ENCODE measurements around the gene SSH2.
"Not testable (repeated sequence)": the region's sequence is repeated elsewhere in the genome, so short reads cannot be mapped to it uniquely, and the experiment has no call there.

The SSH2 gene

GRCh38 chr17:29929533-29930408 is at the start of gene SSH2:
SSH2 (minus strand) TSS chr17:29930228; CDS start chr17:29930000, 228 bp downstream.
- peak; percentile 78 for DNase-seq

DNA sequence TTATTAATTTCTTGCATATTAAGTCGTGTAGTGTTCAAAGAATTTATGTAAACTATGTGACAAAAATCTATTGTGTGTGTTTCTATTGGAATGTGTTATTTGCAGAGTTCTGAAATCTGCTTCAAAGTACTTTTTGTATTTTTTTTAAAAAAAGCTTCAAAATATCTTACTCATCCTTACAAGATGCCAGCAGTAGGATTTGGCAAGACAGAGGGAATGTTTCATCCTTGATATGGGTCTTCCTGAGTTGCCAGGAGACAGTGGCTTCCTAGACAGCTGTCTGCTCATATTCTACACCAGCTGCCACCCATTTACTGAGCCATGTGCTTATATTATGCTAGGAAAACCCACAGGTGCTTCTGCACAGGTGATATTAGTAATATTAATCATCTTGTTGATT is 47.8 kb upstream of the SSH2 start:
- no peak for DNase-seq

- DNase-seq = no peak
Measured at GRCh38 chr17:29973005-29973404, 43.0 kb upstream of the SSH2 start.

DNA sequence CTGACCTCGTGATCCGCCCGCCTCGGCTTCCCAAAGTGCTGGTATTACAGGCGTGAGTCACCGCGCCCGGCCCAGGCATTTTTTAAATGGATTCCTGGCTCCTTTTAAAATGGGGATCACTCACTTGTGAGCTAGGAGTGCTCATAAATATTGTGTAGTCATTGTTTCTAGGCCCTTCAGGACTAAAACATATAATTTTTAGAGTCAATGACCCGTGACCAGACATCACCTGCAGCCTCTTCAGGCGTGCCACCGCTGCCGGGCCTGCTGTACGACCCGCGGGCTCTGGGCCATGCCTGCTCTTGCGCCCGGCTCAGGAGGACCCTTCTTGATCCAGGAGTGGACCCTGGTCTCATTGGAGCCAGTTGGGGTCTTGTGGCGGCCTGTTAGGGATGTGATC is 42.2 kb upstream of the SSH2 start:
- DNase-seq = no peak

DNA sequence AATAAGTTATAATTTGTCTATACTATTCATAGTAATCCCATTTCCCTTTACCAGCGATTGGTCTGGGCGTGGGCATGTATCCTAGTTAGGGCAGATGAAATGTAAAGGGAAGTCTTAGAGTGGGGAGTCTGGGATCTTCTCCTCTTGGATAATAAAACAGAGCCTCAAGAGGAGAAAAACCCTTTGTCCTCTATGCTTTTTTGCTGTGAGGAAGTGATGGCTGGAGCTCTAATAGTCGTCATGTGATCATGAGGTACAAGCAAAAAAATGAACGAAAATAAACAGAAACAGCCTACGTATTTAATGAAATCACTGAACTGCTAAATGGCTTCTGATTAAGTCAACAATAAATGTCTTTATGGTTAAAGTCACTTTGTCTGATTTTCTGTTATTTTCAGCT is 38.2 kb upstream of the SSH2 start:
- no peak for DNase-seq

DNA sequence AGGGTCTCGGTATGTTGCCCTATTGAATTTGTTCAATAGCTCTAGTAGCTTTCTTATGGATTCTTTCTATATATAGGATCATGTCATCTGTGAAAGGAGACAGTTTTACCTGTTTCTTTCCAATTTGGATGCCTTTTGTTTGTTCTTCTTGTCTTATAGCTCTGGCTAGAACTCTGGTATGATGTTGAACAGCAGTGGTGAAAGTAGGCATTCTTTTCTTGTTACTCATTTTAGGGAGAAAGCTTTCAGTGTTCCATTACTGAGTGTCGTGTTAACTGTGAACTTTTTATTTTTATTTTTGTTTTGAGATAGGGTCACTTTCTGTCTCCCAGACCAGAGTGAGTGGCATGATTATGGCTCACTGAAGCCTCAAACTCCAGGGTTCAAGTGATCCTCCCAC is 32.6 kb upstream of the SSH2 start:
- DNase-seq = no peak

GRCh38 chr17:29959658-29960337 is 29.8 kb upstream of the SSH2 start:
- DNase-seq = no peak

DNA sequence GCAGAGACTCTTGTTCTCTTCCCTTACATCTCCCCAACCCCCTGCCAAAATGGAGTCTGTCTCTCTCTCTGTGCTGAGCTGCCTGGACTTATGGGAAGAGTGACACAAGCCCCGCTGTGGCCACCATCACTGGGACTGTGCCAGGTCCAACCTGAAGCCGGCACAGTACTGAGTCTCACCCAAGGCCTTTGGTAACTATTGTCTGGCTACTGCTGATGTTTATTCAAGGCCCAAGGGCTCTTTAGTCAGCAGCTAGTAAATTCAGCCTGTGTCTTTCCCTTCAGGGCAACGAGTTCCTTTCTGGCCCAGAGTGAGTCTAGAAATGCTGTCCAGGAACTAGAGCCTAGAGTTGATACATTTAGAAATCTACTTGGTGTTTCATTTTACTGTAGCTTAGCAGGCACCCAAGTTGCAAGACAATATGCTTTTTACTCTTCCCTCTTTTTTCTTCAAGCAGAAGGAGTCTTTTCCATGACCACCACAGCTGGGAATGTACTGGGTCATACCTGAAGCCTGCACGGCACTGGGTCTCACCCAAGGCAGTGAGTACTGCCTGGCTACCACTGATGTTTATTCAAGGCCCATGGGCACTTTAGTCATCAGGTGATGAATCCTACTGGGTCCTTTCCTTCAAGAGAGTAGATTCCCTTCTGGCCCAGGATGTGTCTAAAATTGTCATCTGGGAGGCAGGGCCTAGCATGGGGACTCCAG is 29.1 kb upstream of the SSH2 start:
- DNase-seq = no peak

DNA sequence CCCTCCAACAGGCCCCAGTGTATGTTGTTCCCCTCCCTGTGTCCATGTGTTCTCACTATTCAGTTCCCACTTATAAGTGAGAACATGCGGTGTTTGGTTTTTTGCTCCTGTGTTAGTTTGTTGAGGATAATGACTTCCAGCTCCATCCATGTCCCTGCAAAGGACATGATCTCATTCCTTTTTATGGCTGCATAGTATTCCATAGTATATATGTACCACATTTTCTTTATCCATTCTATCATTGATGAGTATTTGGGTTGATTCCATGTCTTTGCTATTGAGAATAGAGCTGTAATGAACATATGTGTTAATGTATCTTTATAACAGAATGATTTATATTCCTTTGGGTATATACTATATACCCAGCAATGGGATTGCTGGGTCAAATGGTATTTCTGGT is 27.5 kb upstream of the SSH2 start:
- DNase-seq = not testable (repeated sequence)

GRCh38 chr17:29956225-29956624 is 26.2 kb upstream of the SSH2 start:
- no peak for DNase-seq

GRCh38 chr17:29954405-29954804 is 24.4 kb upstream of the SSH2 start:
- no peak for DNase-seq

DNA sequence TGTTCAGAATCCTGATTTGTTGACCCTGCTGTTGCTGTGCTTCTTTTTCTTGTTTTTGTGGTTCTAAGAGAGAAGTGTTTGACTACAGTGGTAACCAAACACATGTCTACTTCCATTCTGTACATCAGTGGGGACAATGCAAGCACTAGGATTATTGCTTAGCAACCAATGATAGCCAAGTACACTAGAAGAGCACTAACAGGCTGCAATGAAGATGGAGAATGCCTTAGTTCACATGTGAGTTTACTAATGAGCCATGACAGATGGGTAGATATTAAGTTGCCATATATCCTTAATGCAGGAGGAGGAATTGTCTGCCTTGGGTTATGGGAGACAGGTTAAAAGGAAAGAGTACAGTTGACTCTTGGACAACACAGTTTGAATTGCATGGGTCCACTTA is 19.7 kb upstream of the SSH2 start:
- no peak for DNase-seq

DNA sequence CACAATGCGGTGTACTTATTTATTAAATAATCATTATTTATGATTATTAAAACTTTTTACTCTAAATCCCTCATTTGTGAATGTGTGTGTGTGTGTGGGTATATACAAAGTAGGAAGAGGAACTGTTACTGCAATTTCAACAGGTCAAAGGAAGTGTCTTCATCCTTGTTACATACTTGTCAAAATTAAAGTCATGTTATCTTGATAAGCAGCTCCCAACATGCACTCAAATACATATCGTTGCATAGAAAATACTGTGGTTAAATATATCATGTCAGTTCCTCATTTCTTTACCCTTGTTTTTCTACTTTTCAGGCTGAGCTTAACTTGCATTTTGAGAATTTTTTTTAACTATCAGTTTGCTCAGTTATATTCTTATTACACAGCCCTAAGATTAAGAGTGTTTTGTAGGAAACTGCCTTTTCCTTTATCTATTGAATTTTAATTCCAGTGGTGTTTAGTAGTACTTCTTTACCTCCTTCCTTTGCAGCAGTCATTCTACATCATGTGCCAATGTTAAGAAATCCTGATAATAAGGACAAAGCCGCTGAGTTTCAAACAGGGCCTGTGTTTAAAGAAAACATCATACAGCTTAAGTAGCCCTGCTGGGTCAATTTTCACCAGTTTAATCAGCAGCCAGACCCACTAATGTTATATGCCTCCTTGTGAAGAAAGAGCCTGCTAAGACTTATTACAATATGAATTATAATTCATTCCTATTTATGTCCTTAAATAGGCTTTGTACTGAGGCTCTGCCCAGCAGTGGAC is 18.6 kb upstream of the SSH2 start:
- no peak for DNase-seq

DNA sequence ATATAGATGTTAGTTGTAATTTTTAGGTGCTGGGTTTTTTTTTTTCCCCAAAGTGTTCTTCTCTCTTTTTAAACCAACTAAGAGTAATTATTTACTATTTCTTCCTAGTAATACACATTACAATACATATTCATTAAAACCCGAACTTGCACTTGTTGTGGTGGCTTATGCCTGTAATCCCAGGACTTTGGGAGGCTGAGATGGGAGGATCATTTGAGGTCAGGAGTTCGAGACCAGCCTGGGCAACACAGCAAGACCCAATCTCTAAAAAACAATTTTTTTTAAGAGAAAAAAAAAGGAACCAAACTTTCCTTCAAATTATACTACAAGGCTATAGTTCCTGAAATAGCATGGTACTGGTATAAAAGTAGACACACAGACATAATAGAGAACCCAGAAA is 15.3 kb upstream of the SSH2 start:
- DNase-seq = no peak

DNA sequence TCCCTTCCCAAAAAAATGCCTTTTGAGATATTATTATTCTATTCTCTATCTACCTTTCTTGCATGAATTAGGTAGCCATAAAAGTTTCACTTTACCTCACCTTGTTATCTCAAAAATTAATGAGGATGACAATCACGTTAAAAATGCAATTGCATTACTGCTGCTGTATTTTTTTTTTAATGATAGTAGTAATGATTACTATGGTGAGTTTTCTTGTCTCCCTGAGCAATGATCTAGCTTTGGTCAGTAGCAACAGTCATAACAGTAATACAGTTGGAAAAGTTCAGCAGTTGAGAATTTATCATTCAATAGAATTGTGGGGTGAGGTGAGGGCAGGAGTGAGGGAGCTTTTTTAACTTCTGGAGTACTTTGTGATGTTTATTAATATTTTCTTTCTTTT is 11.3 kb upstream of the SSH2 start, which contains the start of gene EFCAB5:
EFCAB5 (plus strand) TSS at position 301 of the 400 bp plus-strand sequence. CDS start 163 bp downstream, outside the sequence.
- DNase-seq = no peak

DNA sequence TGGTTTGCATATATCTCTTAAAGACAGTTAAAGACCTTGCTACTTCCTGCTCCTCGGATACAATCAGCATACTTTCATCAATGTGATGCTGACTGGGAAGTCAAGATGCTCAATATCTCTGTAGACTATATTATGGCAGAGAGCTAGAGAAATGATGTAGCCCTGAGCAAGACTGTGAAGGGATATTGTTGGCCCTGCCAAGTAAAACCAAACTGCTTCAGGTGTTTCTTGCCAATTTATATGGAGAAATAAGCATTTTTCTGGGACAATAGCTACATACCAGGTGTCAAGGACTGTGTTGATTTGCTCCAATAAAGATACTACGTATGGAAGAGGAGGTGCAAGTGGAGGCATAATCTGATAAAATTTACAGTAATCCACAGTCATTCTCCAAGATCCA is 6.7 kb upstream of the SSH2 start:
- DNase-seq = no peak

- DNase-seq = not testable (repeated sequence)
Measured at GRCh38 chr17:29935909-29936308, 5.9 kb upstream of the SSH2 start.

DNA sequence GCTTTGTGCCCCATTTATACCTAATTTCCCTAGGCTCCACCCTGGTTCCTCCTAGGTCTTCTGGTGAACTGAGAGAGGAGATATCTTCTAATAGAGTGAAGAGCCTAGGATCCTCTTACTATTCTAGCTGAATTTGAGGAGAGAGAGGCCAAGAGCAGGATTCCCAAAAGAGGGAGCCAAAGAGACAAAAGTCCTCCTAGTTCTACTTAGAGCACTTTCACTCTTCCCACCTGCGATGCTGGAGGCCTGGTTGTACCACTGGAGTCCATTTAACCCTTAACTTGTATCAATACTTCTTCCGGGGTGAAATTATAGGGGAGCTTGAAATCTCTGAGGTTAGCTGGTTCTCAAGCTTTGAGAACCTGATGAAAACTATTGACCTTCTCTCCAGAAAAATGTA is 3.4 kb upstream of the SSH2 start:
- no peak for DNase-seq

GRCh38 chr17:29931231-29931932 is 1.4 kb upstream of the SSH2 start:
- peak; percentile 78 for DNase-seq

DNA sequence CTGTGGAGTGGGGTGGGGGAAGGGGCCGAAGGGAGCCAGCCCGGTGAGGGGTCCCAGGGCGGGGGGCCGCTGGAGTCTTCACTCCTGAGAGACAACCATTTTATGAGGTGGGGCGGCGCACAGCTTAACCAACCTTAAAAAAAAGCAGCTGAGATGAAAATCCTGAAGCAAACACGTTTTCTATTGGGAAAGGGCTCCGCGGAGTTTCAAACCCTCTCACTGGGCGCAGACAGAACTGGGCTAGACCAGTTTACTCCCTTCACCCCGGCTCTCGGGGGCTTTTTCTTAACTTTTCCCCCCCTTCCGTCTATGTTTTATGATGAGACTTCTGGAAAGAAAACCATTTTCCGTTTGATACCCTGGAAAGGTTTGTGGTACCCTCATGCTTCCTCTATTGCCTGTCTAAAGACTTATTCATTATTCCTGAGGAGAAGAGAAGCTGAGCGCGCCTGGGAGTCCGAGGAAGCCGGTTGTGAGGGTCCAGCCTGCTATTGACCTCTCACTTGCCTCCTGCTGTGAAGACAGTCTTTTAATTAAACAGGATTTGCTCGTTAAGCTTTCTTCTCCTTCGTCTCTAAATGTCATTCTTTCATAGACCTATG is 482 bp upstream of the SSH2 start:
- no peak for DNase-seq

GRCh38 chr17:29929006-29929532 is 959 bp downstream of the SSH2 start:
- DNase-seq = peak; percentile 22

Measured in NCI-H446 treated with DMSO at 0.1 percent for 48 hours (cell line).